ENCODE data around the gene ENTPD1.
"Not testable (repeated sequence)": the region's sequence is repeated elsewhere in the genome, so short reads cannot be mapped to it uniquely, and the experiment has no call there.

ENTPD1 gene

GRCh38 chr10:95866467-95866842, 110.5 kb downstream of the ENTPD1 start:
- no peak for DNase-seq (ENCODE audit: low read depth)

DNA sequence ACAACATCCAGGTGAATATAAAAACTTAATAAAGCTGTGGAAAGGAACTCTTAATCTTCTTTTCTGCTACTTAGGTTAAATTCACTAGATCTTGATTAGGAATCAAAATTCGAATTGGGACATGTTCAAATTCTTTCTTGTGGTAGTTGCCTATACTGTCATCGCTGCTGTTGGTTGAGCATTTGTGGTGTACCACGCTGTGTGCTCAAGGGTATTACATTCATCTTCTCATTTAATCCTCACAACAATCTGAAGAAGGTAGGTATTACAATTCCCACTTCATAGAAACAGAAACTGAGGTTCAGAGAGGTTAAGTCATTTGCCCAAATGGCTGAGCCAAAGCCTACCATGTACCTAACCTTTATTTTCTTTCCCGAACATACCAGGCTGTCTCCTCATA, 111.9 kb downstream of the ENTPD1 start:
- no peak for DNase-seq (ENCODE audit: low read depth)

GRCh38 chr10:95872158-95872711, 116.3 kb downstream of the ENTPD1 start:
- DNase-seq (ENCODE audit: low read depth) = no peak

DNA sequence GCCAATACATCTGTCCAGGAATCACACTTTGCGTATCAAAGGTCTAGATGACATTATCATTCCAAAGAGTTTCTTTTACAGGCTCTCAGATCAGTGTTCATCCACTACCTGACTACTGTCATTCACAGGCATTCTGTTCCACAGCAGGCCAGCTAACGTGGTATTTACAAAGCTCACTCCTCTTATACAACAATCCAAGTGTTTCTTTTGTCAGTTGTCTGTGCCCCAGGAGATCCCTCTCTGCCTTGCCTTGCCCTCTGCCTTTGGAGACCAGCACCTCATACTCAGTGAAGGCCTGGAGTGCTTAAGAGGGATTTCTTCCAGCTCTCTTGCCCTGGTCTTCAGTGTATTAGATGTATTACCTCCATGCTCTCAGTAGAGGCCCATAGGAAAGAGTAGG, 117.2 kb downstream of the ENTPD1 start:
- DNase-seq (ENCODE audit: low read depth) = no peak

GRCh38 chr10:95873651-95874050, 117.7 kb downstream of the ENTPD1 start:
- no peak for DNase-seq (ENCODE audit: low read depth)

- not testable (repeated sequence) for DNase-seq (ENCODE audit: low read depth)
Measured at GRCh38 chr10:95874783-95875182, 118.8 kb downstream of the ENTPD1 start.

DNA sequence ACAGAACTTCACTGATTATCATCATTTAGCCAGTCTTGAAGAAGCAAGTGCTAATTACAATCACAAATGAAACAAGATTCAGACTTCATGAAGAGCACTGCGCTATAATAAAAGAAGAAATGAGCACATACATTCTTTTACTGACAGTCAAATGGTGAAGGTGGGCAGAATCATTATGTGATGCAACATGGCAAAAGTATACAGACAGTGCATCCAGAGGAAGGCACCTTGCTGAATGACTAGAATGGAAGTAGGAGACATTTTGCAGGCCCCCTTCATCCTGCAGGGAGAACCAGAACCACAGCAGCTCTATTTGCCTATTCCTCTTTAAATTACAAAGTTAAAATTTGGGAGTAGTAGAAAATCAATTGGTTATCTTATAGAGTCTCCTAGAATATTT, 120.8 kb downstream of the ENTPD1 start:
- DNase-seq (ENCODE audit: low read depth) = no peak

GRCh38 chr10:95877881-95878280, 121.9 kb downstream of the ENTPD1 start:
- no peak for DNase-seq (ENCODE audit: low read depth)

DNA sequence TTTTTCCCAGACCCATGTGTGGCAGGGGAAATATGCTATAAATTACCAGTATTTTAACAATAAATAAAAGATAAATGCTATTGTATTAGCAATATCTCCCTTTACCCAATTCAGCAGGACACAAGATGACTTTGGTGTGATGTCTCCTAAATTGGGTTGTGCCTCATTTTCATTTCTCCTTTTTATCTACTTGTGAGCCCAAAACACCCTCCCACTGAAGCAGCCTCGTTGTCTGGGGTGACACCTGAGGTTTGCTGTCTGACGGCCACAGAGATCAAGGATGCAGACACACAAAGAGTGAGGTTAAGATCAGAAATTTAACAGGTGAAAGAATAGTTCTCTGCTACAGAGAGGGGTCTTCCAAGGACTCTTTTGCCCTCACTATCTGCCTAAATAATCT, 124.7 kb downstream of the ENTPD1 start:
- no peak for DNase-seq (ENCODE audit: low read depth)

GRCh38 chr10:95881316-95881715, 125.4 kb downstream of the ENTPD1 start:
- no peak for DNase-seq (ENCODE audit: low read depth)

DNA sequence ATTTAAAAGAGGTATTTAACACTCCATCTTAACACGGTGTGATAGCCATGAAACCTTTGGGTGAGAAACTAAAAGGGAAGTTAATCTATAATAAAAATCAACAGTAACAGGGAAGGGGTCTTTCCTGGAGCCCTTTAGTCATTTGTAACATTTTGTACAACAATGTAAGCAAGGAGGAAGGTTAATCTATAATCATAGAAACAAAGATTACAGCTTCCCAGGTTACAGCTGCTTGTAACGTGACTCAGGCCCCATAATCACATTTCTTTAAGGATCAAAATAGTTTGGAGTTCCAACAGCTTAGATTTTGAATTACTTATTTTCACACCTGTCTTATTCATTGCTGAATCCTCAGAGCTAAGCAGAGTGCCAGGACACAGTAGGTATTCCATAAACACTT, 133.9 kb downstream of the ENTPD1 start:
- no peak for DNase-seq (ENCODE audit: low read depth)

DNA sequence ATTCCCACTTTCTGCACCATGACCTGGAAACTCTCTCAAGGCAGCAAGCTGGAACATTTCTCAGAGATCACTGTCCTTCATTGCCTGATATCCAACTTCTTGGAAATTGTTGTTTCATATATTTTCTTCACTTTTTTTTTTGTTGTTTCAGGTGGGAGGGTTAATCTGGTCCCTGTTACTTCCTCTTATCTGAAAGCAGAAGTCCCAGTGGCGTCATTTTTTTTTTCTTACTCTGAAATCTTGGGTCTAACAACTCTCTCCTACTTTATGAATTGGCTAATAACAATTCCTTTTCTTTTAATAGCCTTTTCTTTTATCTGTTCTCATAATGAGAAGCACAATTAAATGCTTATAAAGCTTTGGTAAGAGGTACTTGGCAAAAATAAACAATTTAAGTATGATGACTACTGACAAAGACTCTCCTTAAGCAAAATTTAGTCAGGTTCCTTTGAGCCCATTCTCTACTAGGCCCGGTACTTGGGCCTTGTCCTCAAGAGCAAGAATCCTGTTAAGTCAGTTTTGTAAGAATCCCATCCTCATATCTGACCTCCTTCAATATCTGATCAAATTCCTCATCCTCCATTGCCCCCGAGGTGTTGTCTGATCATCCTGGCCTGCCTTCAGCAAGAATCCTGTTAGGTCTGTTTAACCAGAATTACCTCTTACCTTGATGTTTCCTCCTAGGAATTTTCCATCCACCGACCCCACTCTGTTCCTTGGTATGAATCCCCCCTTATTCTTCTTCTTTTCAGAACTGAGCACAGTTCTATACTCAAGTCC, 140.3 kb downstream of the ENTPD1 start:
- DNase-seq (ENCODE audit: low read depth) = no peak

- DNase-seq (ENCODE audit: low read depth) = not testable (repeated sequence)
Measured at GRCh38 chr10:95905897-95906580, 150.1 kb downstream of the ENTPD1 start.

GRCh38 chr10:95906677-95907455, 150.9 kb downstream of the ENTPD1 start:
- peak; percentile 50 for DNase-seq (ENCODE audit: low read depth)

DNA sequence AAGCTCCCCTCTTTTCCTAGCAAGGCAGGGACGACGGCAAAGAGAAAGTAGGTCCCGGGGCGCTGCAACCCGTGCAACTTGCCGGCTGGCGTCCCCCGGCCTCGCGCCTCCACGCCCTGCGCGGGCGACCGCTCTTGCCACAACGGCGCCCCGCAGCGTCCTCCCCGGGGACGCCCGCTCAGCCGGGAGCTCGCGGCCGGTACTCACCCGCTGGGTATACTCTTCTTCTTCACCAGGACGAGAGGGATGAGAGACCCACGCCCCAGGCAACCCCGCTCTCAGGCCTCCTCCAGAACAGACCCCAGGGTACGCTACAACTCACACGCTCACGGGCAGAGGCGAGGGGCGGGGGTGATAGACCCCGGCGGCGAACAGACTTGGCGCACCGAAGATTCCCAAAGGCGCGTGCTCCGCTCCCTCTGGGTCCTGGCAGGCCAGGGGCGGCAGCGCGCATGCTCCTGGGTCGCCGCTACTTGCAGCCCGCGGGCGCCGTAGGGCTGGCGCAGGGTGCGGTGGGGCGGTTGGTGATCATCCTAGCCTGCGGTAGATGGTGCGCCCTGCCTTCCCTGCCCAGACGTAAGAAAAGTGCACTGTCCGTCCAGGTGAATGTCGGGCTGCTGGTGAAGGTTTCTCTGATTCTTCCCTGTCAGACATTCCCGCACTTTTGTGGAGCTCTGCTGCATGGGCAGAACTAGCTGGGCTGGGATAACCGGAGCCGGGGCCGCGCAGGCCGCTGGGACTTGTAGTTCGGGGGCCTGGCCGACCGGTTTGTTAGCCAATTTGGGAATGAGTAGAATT, 151.7 kb downstream of the ENTPD1 start, which contains the start of gene CC2D2B:
Gene CC2D2B (plus strand): TSS at position 520 of the 798 bp plus-strand sequence. CDS start 3,349 bp downstream, outside the sequence.
- DNase-seq (ENCODE audit: low read depth) = peak; percentile 47

DNA sequence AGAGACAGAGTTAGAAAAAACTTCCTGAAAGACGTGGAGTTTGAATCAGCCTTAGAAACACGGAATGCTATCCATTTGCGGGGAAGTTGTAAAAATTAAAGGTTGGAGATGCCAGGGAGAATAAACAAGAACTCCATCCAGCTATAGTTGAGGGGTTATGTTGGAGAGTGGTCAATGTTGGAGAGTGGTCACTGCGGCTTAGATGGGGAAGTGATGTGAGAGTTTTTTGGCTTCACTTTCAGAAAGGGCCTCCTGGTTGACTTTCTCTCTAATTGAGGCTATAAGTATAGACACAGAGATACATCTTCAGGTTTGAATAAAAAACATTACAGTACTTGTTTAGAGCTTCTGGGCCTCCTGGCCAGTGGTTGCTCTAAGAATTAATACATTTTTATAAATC, 152.5 kb downstream of the ENTPD1 start:
- DNase-seq (ENCODE audit: low read depth) = no peak

GRCh38 chr10:95909561-95909960, 153.6 kb downstream of the ENTPD1 start:
- no peak for DNase-seq (ENCODE audit: low read depth)

DNA sequence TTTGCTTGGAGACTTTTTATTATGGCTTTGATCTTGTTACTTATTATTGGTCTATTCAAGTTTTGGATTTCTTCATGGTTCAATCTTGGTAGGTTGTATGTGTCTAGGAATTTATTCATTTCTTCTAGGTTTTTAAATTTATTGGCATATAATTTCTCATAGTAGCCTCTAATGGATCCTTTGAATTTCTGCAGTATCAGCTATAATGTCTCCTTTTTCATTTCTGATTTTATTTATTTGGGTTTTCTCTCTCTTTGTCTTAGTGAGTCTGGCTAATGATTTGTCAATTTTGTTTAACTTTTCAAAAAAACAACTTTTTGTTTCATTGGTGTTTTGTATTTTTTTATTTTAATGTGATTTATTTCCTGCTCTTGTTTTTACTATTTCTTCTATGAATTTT, 160.1 kb downstream of the ENTPD1 start:
- DNase-seq (ENCODE audit: low read depth) = not testable (repeated sequence)

Measured in CMK (cell line).